ENCODE results near the gene CKS2. TPM values are rescaled to one million over a fixed set of nuclear protein-coding genes. Genes with fewer than 3 reads are reported as not detected.

CKS2 gene
- total RNA-seq, 3 donors from 2014 or later (not counting 1 experiment from before 2014, with no cell fraction given) = 11.4 to 18.3 (median 16.4) TPM

DNA sequence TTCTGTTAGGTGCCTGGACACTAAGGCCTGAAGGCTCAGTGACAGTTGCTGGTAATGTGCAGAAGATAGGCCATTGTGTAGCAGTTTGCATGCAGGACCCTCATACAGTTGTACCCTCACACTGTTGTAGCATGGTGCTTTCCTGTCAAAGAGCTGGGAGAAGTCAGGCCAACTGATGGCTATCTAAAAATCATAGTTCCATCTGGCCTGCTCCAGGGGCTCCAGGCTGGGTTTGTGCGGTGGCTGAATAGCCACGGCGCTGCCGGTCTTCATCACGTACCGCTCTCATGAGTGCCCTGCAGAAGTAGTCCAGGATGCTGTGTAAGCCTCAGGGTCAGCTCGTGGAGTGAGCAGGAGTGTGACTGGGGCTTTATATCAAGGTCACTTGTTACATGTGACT is 19.5 kb downstream of the CKS2 start:
- 97% methylated on average over 7 of the region's 7 CpGs for WGBS (ENCODE audit: insufficient coverage)
- Mint-ChIP-seq H3K27ac (no peak overlapping the region), H3K4me1 (no peaks in the 10 kb centered on the region), H3K27me3 (ENCODE audit: low read depth in 2 of 2) (no peaks in the 10 kb centered on the region), H3K4me3 (no peak overlapping the region), H3K36me3 (peaks cover 19% of the 10 kb centered on the region), H3K9me3 (no peaks in the 10 kb centered on the region)
- intact Hi-C loops (cut with micrococcal nuclease) = no loop called here
- Histone ChIP-seq H3K4me3 (ENCODE audit: low read length) (no peak overlapping the region), H3K9me3 (ENCODE audit: control insufficient read depth, insufficient read depth, low read length) (no peaks in the 10 kb centered on the region), H3K4me1 (ENCODE audit: control insufficient read depth, insufficient read depth, low read length) (no peaks in the 10 kb centered on the region), H3K36me3 (ENCODE audit: control insufficient read depth, insufficient read depth, low read length) (peaks cover 79% of the 10 kb centered on the region), H3K27ac (ENCODE audit: low read length) (no peak overlapping the region), H3K27me3 (ENCODE audit: control insufficient read depth, insufficient read depth, low read length) (no peaks in the 10 kb centered on the region)
- no peak for TF ChIP-seq CTCF (IDR thresholded peaks at IDR 0.05)
- DNase-seq = no peak
- no peak for ATAC-seq

DNA sequence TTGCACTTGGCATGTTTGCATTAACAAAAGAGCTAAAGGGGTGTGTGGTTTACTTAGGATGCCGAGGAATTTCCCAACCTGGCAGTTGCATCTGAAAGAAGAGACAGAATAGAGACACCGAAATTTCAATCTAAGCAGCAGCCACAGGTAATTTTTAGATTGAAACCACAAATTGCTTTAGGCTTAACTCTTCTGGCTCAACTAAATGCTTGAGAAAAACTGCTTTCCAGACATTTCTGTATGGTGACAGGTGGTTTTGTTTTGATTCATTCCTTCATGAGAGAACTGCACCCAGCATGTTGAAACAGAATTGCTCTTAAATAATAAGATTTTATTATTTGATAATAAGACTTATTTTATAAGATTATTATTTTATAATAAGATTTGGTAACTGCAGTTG is 28.8 kb downstream of the CKS2 start:
- H3K9me3 Mint-ChIP-seq = no peaks in the 10 kb centered on the region
- H3K27me3 Mint-ChIP-seq (ENCODE audit: low read depth in 2 of 2) = no peaks in the 10 kb centered on the region
- H3K27ac Mint-ChIP-seq = no peak overlapping the region
- no peaks in the 10 kb centered on the region for H3K4me1 ChIP-seq (ENCODE audit: control insufficient read depth, insufficient read depth, low read length)
- DNase-seq (no peak), ATAC-seq (no peak)
- peaks cover 78% of the 10 kb centered on the region for H3K36me3 ChIP-seq (ENCODE audit: control insufficient read depth, insufficient read depth, low read length)
- intact Hi-C loops (cut with micrococcal nuclease) = no loop called here
- no peak overlapping the region for H3K4me3 ChIP-seq (ENCODE audit: low read length)
- no peak overlapping the region for H3K4me3 Mint-ChIP-seq
- no peaks in the 10 kb centered on the region for H3K27me3 ChIP-seq (ENCODE audit: control insufficient read depth, insufficient read depth, low read length)
- no peaks in the 10 kb centered on the region for H3K9me3 ChIP-seq (ENCODE audit: control insufficient read depth, insufficient read depth, low read length)
- TF ChIP-seq CTCF (IDR thresholded peaks at IDR 0.05) = no peak
- 67% methylated on average over 2 of the region's 2 CpGs for WGBS (ENCODE audit: insufficient coverage)
- H3K4me1 Mint-ChIP-seq = peaks cover 0 to 15% of the 10 kb centered on the region in 2 donors
- peaks cover 51% of the 10 kb centered on the region for H3K36me3 Mint-ChIP-seq
- no peak overlapping the region for H3K27ac ChIP-seq (ENCODE audit: low read length)

- H3K27me3 ChIP-seq (ENCODE audit: control insufficient read depth, insufficient read depth, low read length) = no peaks in the 10 kb centered on the region
- Mint-ChIP-seq H3K27ac (no peak overlapping the region), H3K9me3 (no peaks in the 10 kb centered on the region), H3K27me3 (ENCODE audit: low read depth in 2 of 2) (no peaks in the 10 kb centered on the region), H3K36me3 (peaks cover 56% of the 10 kb centered on the region), H3K4me3 (no peak overlapping the region), H3K4me1 (peaks cover 0 to 18% of the 10 kb centered on the region in 2 donors)
- H3K36me3 ChIP-seq (ENCODE audit: control insufficient read depth, insufficient read depth, low read length) = peaks cover 81% of the 10 kb centered on the region
- no peaks in the 10 kb centered on the region for H3K4me1 ChIP-seq (ENCODE audit: control insufficient read depth, insufficient read depth, low read length)
- no peaks in the 10 kb centered on the region for H3K9me3 ChIP-seq (ENCODE audit: control insufficient read depth, insufficient read depth, low read length)
- H3K4me3 ChIP-seq (ENCODE audit: low read length) = no peak overlapping the region
- no peak for DNase-seq
- TF ChIP-seq CTCF (IDR thresholded peaks at IDR 0.05) = no peak
- intact Hi-C loops (cut with micrococcal nuclease) = no loop called here
- WGBS (ENCODE audit: insufficient coverage) = 83% methylated on average over 1 of the region's 3 CpGs
- ATAC-seq = no peak
- H3K27ac ChIP-seq (ENCODE audit: low read length) = no peak overlapping the region
Observed at GRCh38 chr9:89340332-89340731, 29.3 kb downstream of the CKS2 start.

DNA sequence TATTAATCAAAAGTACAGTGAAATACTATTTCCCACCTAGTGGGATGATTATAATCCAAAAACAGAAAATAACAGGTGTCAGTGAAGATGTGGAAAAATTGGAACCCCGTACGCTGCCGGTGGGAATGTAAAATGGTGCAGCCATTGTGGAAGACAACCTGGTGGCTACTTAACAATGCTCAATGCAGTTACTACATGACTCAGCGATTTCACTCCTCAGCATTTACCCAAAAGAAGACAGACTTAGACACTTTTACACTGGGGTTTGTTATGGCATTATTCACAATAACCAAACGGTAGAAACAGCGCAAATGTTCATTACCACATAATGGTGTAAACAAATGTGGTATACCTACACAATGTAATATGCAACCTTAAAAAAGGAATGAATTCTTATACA is 31.2 kb downstream of the CKS2 start:
- no peak overlapping the region for H3K4me3 Mint-ChIP-seq
- WGBS (ENCODE audit: insufficient coverage) = 98% methylated on average over 4 of the region's 6 CpGs
- Histone ChIP-seq H3K27me3 (ENCODE audit: control insufficient read depth, insufficient read depth, low read length) (no peaks in the 10 kb centered on the region), H3K4me3 (ENCODE audit: low read length) (no peak overlapping the region), H3K27ac (ENCODE audit: low read length) (no peak overlapping the region), H3K36me3 (ENCODE audit: control insufficient read depth, insufficient read depth, low read length) (peaks cover 86% of the 10 kb centered on the region), H3K9me3 (ENCODE audit: control insufficient read depth, insufficient read depth, low read length) (no peaks in the 10 kb centered on the region), H3K4me1 (ENCODE audit: control insufficient read depth, insufficient read depth, low read length) (no peaks in the 10 kb centered on the region)
- peaks cover 0 to 30% of the 10 kb centered on the region in 2 donors for H3K4me1 Mint-ChIP-seq
- H3K9me3 Mint-ChIP-seq = no peaks in the 10 kb centered on the region
- peaks cover 67% of the 10 kb centered on the region for H3K36me3 Mint-ChIP-seq
- intact Hi-C loops (cut with micrococcal nuclease) = no loop called here
- no peak for TF ChIP-seq CTCF (IDR thresholded peaks at IDR 0.05)
- DNase-seq = no peak
- no peaks in the 10 kb centered on the region for H3K27me3 Mint-ChIP-seq (ENCODE audit: low read depth in 2 of 2)
- ATAC-seq = no peak
- H3K27ac Mint-ChIP-seq = no peak overlapping the region
